HepG2 (cell line): Measurements from ENCODE around the gene RGL1. TPM values are rescaled to one million over a fixed set of nuclear protein-coding genes. Genes with fewer than 3 reads are reported as not detected.

Source experiments
- ATAC-seq: fragments of 200-7000 bp; cut with Tn5 transposase; 3 replicates; pipeline ENCODE4 v1.9.1; 2020; ENCODE audit warnings: mild to moderate bottlenecking, moderate library complexity
- BruUV-seq: library from RNA; stranded (reverse); fragments of 400-500 nt; replicated peaks from 2 replicates; lab custom pipeline; 2021; lab: Mats Ljungman, UMichigan
- CTCF ChIA-PET: fragments of 300-600 bp; formaldehyde crosslinking; extraction: SDS; loops from one replicate; lab custom pipeline; 2021; ENCODE audit warnings: low total read pairs, inconsistent platforms, low intra/inter-chr PET ratio; lab: Yijun Ruan, JAX
- POLR2A ChIA-PET: fragments of 350-600 bp; sonication (Branson Sonifier 250); formaldehyde crosslinking; loops from one replicate; lab custom pipeline; 2020; ENCODE audit warnings: antibody characterized with exemption, inconsistent platforms; lab: Yijun Ruan, JAX
- DNase-seq: peaks from one replicate; pipeline ENCODE4 v3.0.0-alpha.2; 2015; ENCODE audit warnings: low spot score
- FAIRE-seq: peaks from 3 replicates; lab custom pipeline; 2011; peaks lifted over from hg19 to GRCh38; lab: Jason Lieb, UNC
- H2AFZ ChIP-seq: one replicate; pipeline ENCODE4 v1.6.1; 2011; ENCODE audit warnings: low read length, inconsistent platforms
- H3K27ac ChIP-seq: fragments of 300-600 bp; 3 replicates; pipeline ENCODE4 v1.8.0; 2011; ENCODE audit warnings: mixed run types, mild to moderate bottlenecking, mixed read lengths, low read length, inconsistent platforms; ENCODE audit not compliant: insufficient read depth; ENCODE audit errors: extremely low read length
- H3K27me3 ChIP-seq, 2 experiments: fragments of 200-600 bp in 1 of 2; 2 replicates in 1 of 2; 3 replicates in 1 of 2; pipeline versions ENCODE4 v1.6.0 to v1.8.0; 2011; ENCODE audit warnings: low read length in 2 of 2, mild to moderate bottlenecking in 2 of 2, moderate library complexity in 2 of 2, inconsistent platforms in 1 of 2; ENCODE audit not compliant: insufficient read depth in 2 of 2, control insufficient read depth in 1 of 2
- H3K36me3 ChIP-seq, 2 experiments: fragments of 200-600 bp in 1 of 2; replicated peaks in 1 of 2; 2 replicates in 1 of 2; 3 replicates in 1 of 2; pipeline versions ENCODE4 v1.5.1 to v1.8.0; 2011; ENCODE audit warnings: low read length in 2 of 2, inconsistent platforms in 1 of 2; ENCODE audit not compliant: insufficient read depth in 2 of 2, control insufficient read depth in 1 of 2
- H3K4me1 ChIP-seq: 2 replicates; pipeline ENCODE4 v1.5.1; 2012; ENCODE audit warnings: low read length, inconsistent platforms; ENCODE audit not compliant: insufficient read depth
- H3K4me2 ChIP-seq: 2 replicates; pipeline ENCODE4 v1.6.0; 2011; ENCODE audit warnings: low read depth, low read length, inconsistent platforms
- H3K4me3 ChIP-seq, 3 experiments: fragments of 200-600 bp in 1 of 3; sonication (generic), shearing (Covaris generic) in 1 of 3; replicated peaks in 1 of 3; 2 replicates each; pipeline ENCODE4 v1.5.1; 2011 to 2016; ENCODE audit warnings: low read length in 3 of 3, inconsistent platforms in 2 of 3, low read depth in 2 of 3, mild to moderate bottlenecking in 2 of 3, control low read depth in 1 of 3, mixed read lengths in 1 of 3; ENCODE audit not compliant: insufficient read depth in 1 of 3
- H3K79me2 ChIP-seq: one replicate; pipeline ENCODE4 v1.6.1; 2011; ENCODE audit warnings: low read length, inconsistent platforms; ENCODE audit not compliant: insufficient read depth
- H3K9ac ChIP-seq: 2 replicates; pipeline ENCODE4 v1.6.0; 2011; ENCODE audit warnings: mild to moderate bottlenecking, low read depth, low read length, inconsistent platforms; ENCODE audit not compliant: insufficient read depth
- H3K9me3 ChIP-seq: 2 replicates; pipeline ENCODE4 v1.5.1; 2012; ENCODE audit warnings: mild to moderate bottlenecking, low read length
- H4K20me1 ChIP-seq: 2 replicates; pipeline ENCODE4 v1.6.0; 2011; ENCODE audit warnings: inconsistent platforms, mild to moderate bottlenecking, low read length, moderate library complexity; ENCODE audit not compliant: insufficient read depth
- BATF2 ChIP-seq: sonication (generic); formaldehyde crosslinking; IDR thresholded peaks from 2 replicates; pipeline ENCODE4 v1.8.0; 2022; ENCODE audit warnings: mild to moderate bottlenecking, missing genetic modification reagents, moderate library complexity
- BRCA1 ChIP-seq: sonication (generic); formaldehyde crosslinking; IDR thresholded peaks from 2 replicates; pipeline ENCODE4 v1.4.0; 2020; ENCODE audit warnings: missing genetic modification reagents
- CCAR2 ChIP-seq: fragments of 200-400 bp; formaldehyde crosslinking; optimal IDR thresholded peaks from 2 replicates; pipeline ENCODE3; 2018; ENCODE audit warnings: low read depth, mild to moderate bottlenecking, low read length, moderate library complexity
- CHD4 ChIP-seq: fragments of 200-600 bp; sonication (generic); IDR thresholded peaks from 2 replicates; pipeline ENCODE4 v1.7.0; 2017; ENCODE audit warnings: mild to moderate bottlenecking, low read length, borderline replicate concordance
- CTCF ChIP-seq: sonication (generic); formaldehyde crosslinking; IDR thresholded peaks from 2 replicates; pipeline ENCODE4 v1.5.0; 2020; ENCODE audit warnings: mild to moderate bottlenecking, missing genetic modification reagents, moderate library complexity
- FOXC1 ChIP-seq: sonication (generic); formaldehyde crosslinking; IDR thresholded peaks from 2 replicates; pipeline ENCODE4 v1.8.0; 2022; ENCODE audit warnings: mild to moderate bottlenecking, missing genetic modification reagents, borderline replicate concordance
- HOMEZ ChIP-seq: IDR thresholded peaks from 2 replicates; pipeline ENCODE4 v1.6.1; 2016; ENCODE audit warnings: low read depth
- NFKB2 ChIP-seq: sonication (generic); formaldehyde crosslinking; IDR thresholded peaks from 2 replicates; pipeline ENCODE4 v1.4.0; 2020; ENCODE audit warnings: missing genetic modification reagents, borderline replicate concordance
- PCBP2 ChIP-seq: fragments of 200-400 bp; formaldehyde crosslinking; optimal IDR thresholded peaks from 2 replicates; pipeline ENCODE3; 2018; ENCODE audit warnings: low read length, low read depth; ENCODE audit not compliant: poor library complexity, severe bottlenecking
- TCF7 ChIP-seq: sonication (generic); IDR thresholded peaks from 2 replicates; pipeline ENCODE4 v1.6.1; 2016; ENCODE audit warnings: antibody characterized with exemption, low read depth
- TEAD3 ChIP-seq: optimal IDR thresholded peaks from 2 replicates; pipeline ENCODE3; 2016; ENCODE audit warnings: borderline replicate concordance
- ZNF326 ChIP-seq: sonication (generic); formaldehyde crosslinking; IDR thresholded peaks from 2 replicates; pipeline ENCODE4 v1.4.0; 2020; ENCODE audit warnings: missing genetic modification reagents, borderline replicate concordance
- ZNF335 ChIP-seq: sonication (generic); formaldehyde crosslinking; IDR thresholded peaks from 2 replicates; pipeline ENCODE4 v1.4.0; 2020; ENCODE audit warnings: missing genetic modification reagents
- ZSCAN29 ChIP-seq: sonication (generic); formaldehyde crosslinking; conservative IDR thresholded peaks from 2 replicates; pipeline ENCODE4 v1.4.0; 2020; ENCODE audit warnings: mild to moderate bottlenecking, missing genetic modification reagents
- WGBS: methylation state at CpG from one replicate; pipeline ENCODE4 v1.1.6; 2017; ENCODE audit warnings: low lambda C conversion rate; 5-methylcytosine and 5-hydroxymethylcytosine counted together
- in situ Hi-C: cut with HindIII; loops from 2 replicates; pipeline ENCODE4 v1.10.0; 2017; ENCODE audit warnings: low pct_unique_long_range_greater_than_20kb; ENCODE audit not compliant: extremely low pct_ligation_motif_present
- intact Hi-C: fragments of 100-400 bp; cut with micrococcal nuclease; formaldehyde crosslinking; loops from one replicate; pipeline ENCODE4 v1.10.0; 2022; ENCODE audit not compliant: unreplicated experiment
- polyA plus RNA-seq, 8 experiments: library from polyadenylated mRNA; depleted of rRNA in 3 of 8; stranded (reverse) in 7 of 8; unstranded in 1 of 8; fragments of >200 nt; fragmentation: Illumina TruSeq in 4 of 8; extraction: Trizol in 4 of 8; gene quantifications; 2 replicates each; pipeline versions ENCODE4 v1.2.1 to v1.2.3, GENCODE V29; 2011 to 2016; ENCODE audit warnings: low read depth in 4 of 8, missing spikeins in 1 of 8, mixed read lengths in 1 of 8; ENCODE audit not compliant: insufficient read depth in 1 of 8
- total RNA-seq, 5 experiments: library from RNA; depleted of rRNA; stranded (reverse); fragments of >200 nt; fragmentation: Illumina TruSeq; extraction: Trizol; gene quantifications; 2 replicates each; pipeline ENCODE4 v1.2.3, GENCODE V29; 2016; ENCODE audit warnings: low read depth in 1 of 5
- TF ChIP-seq, protein P1 (sequence below): sonication (generic); formaldehyde crosslinking; IDR thresholded peaks from 2 replicates; pipeline ENCODE4 v1.5.0; 2020; ENCODE audit warnings: missing genetic modification reagents, mild to moderate bottlenecking, borderline replicate concordance
- TF ChIP-seq, protein P2 (sequence below): sonication (generic); IDR thresholded peaks from 2 replicates; pipeline ENCODE4 v1.6.1; 2016; ENCODE audit warnings: low read depth, borderline replicate concordance

Gene RGL1
- total and polyA plus RNA-seq, 2 of the 13 experiments (the other 11 are each of a cell fraction or from before 2014, with no cell fraction given) = 3.5 to 4.7 TPM

DNA sequence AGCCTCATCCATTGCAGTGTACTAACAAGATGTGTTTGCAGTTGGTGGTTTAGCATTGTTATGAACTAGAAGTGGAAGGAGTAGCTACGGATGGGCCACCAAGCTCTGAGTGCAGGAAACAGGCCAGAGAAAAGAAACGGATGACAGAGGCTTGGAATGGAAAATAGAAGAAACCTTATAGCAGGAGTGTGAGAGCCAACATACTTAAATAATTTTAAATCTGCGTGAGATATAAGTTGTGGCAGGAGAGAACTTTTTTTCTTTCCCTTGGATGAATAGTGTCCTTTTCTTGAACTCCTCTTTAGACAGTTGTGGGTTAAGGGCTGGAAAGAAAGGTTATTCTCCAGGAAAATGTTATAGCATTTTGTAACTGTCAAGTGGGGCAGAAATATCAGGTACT lies 54.2 kb downstream of the RGL1 start:
- H3K9ac ChIP-seq = no peak overlapping the region
- peaks cover 31% of the 10 kb centered on the region for H3K4me1 ChIP-seq
- 95% methylated on average over 3 of the region's 3 CpGs for WGBS
- TF ChIP-seq NFKB2 (no peak), ZSCAN29 (CRISPR knock-in tag) (no peak), HOMEZ (CRISPR knock-in tag) (no peak), ZNF335 (CRISPR knock-in tag) (no peak), BRCA1 (CRISPR knock-in tag) (no peak), TEAD3 (CRISPR knock-in tag) (no peak), TCF7 (no peak), CTCF (CRISPR knock-in tag) (no peak), CHD4 (no peak), FOXC1 (CRISPR knock-in tag) (no peak), BATF2 (CRISPR knock-in tag) (no peak), ZNF326 (CRISPR knock-in tag) (no peak), PCBP2 (no peak), CCAR2 (no peak)
- TF ChIP-seq, protein P1, sequence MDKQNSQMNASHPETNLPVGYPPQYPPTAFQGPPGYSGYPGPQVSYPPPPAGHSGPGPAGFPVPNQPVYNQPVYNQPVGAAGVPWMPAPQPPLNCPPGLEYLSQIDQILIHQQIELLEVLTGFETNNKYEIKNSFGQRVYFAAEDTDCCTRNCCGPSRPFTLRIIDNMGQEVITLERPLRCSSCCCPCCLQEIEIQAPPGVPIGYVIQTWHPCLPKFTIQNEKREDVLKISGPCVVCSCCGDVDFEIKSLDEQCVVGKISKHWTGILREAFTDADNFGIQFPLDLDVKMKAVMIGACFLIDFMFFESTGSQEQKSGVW (CRISPR knock-in tag) = no peak
- TF ChIP-seq, protein P2, sequence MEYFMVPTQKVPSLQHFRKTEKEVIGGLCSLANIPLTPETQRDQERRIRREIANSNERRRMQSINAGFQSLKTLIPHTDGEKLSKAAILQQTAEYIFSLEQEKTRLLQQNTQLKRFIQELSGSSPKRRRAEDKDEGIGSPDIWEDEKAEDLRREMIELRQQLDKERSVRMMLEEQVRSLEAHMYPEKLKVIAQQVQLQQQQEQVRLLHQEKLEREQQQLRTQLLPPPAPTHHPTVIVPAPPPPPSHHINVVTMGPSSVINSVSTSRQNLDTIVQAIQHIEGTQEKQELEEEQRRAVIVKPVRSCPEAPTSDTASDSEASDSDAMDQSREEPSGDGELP = no peak
- no TSS peak for BruUV-seq
- H4K20me1 ChIP-seq = no peaks in the 10 kb centered on the region
- ATAC-seq (no peak), DNase-seq (no peak), FAIRE-seq (no peak)
- H3K27me3 ChIP-seq = no peaks in the 10 kb centered on the region
- no peaks in the 10 kb centered on the region for H3K9me3 ChIP-seq
- intact Hi-C loops = no loop called here
- H2AFZ ChIP-seq = no peak overlapping the region
- no peak overlapping the region for H3K4me3 ChIP-seq
- H3K27ac ChIP-seq = no peak overlapping the region
- H3K4me2 ChIP-seq = no peak overlapping the region
- in situ Hi-C loops = no loop called here
- ChIA-PET CTCF (no interaction called here), POLR2A (no interaction called here)
- H3K79me2 ChIP-seq = no peaks in the 10 kb centered on the region
- no peaks in the 10 kb centered on the region; a peak in 1 of 5 replicates for H3K36me3 ChIP-seq
